NCI-H748 treated with DMSO at 0.1 percent for 48 hours (cell line): Measurements from ENCODE around the gene FBXO34.
"Not testable (repeated sequence)": the region's sequence is repeated elsewhere in the genome, so short reads cannot be mapped to it uniquely, and the experiment has no call there.

Source experiments
- DNase-seq: peaks from one replicate; lab custom pipeline; 2025; lab: John Stamatoyannopoulos, UW

Gene FBXO34

GRCh38 chr14:55309761-55310365 lies 38.6 kb downstream of the FBXO34 start:
- DNase-seq: no peak

DNA sequence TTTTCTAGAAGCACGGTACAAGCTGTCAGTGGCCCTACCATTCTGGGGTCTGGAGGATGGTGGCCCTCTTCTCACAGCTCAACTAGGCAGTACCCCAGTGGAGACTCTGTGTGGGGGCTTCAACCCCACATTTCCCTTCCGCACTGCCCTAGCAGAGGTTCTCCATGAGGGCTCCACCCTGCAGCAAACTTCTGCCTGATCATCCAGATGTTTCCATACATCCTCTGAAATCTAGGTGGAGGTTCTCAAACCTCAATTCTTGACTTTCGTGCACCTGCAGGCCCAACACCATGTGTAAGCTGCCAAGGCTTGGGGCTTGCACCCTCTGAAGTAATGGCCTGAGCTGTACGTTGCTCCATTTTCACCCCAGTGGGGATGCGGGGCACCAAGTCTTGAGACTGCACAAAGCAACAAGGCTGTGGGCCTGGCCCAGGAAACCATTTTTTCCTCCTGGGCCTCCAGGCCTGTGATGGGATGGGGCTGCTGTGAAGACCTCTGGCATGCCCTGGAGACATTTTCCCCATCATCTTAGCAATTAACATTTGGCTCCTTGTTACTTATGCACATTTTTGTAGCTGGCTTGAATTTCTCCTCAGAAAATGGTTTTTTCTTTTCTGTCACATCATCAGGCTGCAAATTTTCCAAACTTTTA lies 41.3 kb downstream of the FBXO34 start:
- not testable (repeated sequence) for DNase-seq

DNA sequence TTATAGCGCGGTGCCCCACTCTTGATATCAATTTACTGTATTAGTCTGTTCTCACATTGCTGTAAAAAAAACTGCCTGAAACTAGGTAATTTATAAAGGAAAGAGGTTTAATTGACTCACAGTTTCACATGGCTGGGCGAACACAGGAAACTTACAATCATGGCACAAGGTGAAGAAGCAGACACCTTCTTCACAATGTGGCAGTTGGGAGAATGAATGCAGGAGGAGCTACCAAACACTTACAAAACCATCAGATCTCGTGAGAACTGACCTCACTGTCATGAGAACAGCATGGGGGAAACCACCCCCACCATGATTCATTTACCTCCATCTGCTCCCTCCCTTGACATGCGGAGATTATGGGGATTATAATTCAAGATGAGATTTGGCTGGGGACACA lies 42.3 kb downstream of the FBXO34 start:
- no peak for DNase-seq

GRCh38 chr14:55314449-55314848 lies 43.2 kb downstream of the FBXO34 start:
- DNase-seq: no peak

GRCh38 chr14:55316564-55316963 lies 45.3 kb downstream of the FBXO34 start:
- DNase-seq: no peak

GRCh38 chr14:55317542-55318306 lies 46.5 kb downstream of the FBXO34 start:
- no peak for DNase-seq

DNA sequence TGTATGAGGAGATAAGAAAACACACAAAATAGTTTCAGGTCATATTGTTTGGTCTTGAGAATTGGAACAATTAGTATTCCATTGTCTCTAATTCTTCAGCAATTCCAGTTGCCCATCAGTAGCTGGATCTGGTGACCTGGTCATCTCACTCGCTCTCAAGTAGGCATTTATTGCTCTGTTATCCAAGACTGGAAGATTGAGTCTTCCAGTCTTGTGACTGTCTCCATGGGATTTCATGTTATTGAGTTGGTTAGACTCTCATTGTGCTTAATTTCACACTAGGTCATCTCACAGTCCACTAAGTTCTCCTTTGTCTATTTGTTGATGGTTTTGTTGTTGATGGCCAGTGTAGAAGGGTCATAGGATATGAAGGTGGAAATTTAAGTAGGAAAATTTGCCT lies 47.5 kb downstream of the FBXO34 start:
- no peak for DNase-seq

- no peak for DNase-seq
Measured at GRCh38 chr14:55323910-55324309, 52.7 kb downstream of the FBXO34 start.

GRCh38 chr14:55324812-55325211 lies 53.6 kb downstream of the FBXO34 start:
- DNase-seq: no peak

GRCh38 chr14:55327179-55327578 lies 56.0 kb downstream of the FBXO34 start:
- DNase-seq: no peak

- no peak for DNase-seq
Measured at GRCh38 chr14:55328317-55328716, 57.1 kb downstream of the FBXO34 start.

DNA sequence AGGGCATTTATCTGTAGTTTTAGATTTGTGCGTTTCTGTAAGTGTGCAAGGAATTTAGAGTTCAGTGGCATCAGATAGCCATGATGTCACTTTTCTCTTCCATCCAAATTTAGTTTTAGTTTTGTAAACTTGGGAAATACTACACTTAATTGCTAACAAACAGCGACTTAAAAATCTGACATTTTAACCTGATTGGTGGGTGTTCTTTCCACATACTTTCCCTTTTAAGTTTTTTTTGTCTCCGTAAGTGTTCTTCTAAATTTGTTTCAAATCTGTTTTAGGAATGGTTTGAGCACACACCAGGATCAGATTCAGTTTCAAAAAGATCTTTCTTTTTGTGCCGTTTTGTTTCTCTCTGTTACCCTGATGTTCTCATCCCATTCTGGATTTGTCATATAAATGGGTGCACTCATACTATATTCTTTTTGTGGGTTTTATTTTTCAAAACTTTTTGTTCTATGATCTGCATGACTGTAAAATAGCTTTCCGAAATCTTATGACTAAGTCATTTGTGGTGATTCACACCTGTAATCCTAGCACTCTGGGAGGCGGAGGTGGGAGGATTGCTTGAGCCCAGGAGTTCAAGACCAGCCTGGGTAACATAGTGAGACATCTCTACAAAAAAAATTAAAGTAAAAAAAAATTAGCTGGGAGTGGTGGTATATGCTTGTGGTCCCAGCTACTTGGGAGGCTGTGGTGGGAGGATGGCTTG lies 58.9 kb downstream of the FBXO34 start:
- DNase-seq: no peak

DNA sequence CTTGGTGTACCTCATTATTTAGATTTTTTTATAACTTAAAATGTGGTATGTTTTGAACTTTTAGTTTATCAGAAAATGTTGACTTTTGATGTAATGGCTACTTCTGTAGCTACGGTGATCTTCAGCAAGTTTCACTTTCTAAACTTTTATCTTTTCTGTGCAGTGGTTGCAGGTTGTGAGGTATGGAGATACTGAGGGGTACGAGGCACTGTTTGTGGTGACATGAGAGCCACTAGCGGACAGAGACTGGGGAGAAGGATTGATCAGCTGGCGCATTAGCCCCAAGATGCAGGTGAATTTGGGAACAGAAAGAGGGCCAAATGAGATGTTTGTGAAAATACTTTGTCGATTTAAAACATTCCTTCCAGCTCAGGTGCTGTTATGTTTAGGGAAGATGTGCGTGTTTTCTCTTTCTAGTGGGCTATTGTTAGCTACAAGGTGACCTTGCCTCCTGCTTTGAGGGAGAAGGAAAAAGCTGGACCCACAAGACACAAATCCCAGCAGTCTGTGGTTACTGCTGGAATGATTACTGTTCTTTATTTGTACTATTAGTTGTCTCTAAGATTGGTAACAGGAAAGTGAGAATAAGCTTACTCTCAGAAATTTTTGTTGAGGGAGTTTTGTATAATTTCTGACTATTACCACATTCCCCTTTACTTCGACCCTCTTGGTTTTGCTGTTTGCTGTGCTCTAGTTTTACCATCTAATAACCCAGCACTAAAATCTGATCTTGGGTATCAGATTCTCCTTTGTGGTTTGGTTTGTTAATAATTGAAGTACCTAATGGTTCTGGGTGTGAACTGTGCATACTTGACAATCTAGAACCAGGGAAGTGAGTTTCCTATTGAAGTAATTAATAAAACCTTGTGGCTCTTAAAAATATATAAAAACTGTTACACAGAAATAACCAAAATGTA lies 61.7 kb downstream of the FBXO34 start:
- DNase-seq: no peak

GRCh38 chr14:55333711-55334485 lies 62.7 kb downstream of the FBXO34 start:
- no peak for DNase-seq

DNA sequence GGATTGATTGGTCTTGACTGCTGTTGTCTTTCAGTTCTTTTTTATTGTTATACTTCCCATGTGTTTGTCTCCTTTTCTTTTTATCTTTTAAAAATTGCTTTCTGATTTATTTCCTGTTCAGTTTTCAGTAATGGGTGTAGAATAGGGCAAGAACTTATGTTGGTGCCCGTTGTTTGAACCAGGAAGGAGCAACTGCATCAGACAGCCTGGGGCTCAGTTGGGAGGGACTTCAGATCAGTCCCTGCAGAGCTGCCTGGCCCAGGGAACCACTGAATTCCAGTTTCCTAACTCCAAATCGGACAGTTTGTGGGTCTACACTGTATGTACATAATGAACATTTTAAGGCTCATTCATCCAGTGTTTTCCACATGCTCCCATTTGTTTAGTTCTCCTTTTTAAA lies 64.9 kb downstream of the FBXO34 start:
- DNase-seq: no peak

- no peak for DNase-seq
Measured at GRCh38 chr14:55336691-55337090, 65.5 kb downstream of the FBXO34 start.

GRCh38 chr14:55339770-55340169 lies 68.5 kb downstream of the FBXO34 start:
- DNase-seq: no peak

DNA sequence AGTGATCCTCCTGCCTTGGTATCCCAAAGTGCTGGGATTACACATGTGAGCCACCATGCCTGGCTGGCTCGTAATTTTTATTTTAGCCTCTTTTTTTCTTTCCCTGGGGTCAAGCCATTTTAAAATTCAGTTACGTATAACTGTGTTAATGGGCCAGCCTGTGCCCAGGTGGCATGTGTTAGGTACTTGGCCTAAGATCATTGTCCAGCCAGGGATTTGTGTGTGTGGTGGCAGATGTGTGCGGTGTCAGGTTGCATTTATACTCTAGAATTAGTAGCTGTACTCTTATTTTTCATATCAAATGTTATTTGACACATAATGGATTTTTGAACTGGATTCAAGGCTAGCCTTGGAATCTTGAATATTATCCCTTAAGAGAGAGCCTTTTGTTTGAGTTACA lies 69.3 kb downstream of the FBXO34 start:
- DNase-seq: no peak

DNA sequence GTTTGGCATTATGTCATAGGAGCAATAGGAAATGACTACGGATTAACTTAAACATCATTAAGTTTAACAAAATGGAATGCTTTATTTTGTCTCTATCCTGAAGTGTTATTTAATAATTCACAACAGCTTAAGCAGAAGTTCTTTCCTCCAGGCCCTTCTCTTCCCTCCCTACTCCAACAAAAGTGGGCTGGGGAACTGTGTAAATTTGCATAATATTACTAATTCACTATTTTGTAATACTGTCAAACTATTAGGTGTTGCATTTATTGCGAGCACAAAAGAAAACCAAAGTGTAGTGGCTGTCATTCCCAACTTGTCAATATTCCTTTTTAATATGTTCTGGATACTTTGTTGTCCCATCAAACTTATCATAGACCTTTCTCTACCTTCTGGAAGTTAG lies 70.6 kb downstream of the FBXO34 start:
- DNase-seq: no peak

DNA sequence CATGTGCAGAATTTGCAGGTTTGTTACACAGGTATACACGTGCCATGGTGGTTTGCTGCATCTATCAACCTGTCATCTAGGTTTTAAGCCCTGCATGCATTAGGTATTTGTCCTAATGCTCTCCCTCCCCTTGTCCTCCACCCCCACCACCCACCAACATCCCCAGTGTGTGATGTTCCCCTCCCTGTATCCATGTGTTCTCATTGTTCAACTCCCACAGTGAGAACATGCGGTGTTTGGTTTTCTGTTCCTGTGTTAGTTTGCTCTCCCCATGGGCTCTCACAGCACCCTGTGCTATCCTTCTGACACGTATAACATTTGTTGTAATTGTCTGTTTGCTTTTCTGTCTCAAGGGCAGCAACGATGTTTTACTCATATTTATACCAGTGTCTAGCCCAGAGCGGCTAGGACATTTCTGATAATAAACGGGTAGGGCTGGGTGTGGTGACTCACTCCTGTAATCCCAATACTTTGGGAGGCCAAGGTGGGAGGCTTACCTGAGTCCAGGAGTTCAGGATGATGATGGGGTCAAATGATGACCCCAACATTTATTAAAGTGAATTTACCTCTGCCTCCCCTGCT lies 73.5 kb downstream of the FBXO34 start:
- not testable (repeated sequence) for DNase-seq
